GM21423 (cell line): Measurements from ENCODE around the gene TRMT112.

Source experiments
- ATAC-seq: cut with Tn5 transposase; IDR thresholded peaks from one replicate; pipeline ENCODE4 v1.9.1; 2021; ENCODE audit warnings: mild to moderate bottlenecking, moderate library complexity; ENCODE audit not compliant: unreplicated experiment

Gene TRMT112

DNA sequence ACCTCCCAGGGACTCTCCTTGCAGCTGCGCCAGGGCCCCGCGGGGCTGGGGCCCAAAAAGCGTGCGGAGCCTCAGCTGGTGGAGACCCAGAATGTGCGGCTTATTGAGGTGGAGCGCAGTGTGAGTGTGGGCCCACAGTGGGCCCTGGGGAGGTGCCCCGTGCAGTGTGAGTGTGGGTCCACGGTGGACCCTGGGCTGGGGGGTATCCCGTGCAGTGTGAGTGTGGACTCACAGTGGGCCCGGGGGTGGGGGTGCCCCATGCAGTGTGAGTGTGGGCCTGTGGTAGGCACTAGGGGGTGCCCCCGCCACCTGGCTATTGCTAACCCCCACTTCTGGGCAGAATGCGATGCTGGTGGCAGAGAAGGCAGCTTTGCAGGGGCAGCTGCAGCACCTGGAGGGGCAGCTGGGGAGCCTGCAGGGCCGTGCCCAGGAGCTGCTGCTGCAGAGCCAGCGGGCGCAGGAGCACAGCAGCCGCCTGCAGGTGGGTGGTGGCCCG is 33.8 kb upstream of the TRMT112 start:
- ATAC-seq = no peak

DNA sequence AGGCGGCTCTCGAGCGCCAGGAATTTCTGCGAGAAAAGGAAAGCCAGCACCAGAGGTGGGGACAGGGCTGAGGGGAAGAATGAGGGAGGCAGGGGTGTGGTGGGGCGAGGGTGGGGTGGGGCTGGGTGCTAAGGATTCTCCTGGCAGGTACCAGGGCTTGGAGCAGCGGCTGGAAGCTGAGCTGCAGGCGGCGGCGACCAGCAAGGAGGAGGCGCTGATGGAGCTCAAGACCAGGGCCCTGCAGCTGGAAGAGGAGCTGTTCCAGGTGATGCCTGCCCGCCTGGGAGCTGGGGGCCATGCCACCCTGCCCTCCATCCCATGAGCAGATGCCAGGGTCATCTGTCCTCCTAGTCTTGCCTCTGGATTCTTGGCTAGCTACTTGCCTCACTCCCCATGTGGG is 32.0 kb upstream of the TRMT112 start:
- no peak for ATAC-seq

DNA sequence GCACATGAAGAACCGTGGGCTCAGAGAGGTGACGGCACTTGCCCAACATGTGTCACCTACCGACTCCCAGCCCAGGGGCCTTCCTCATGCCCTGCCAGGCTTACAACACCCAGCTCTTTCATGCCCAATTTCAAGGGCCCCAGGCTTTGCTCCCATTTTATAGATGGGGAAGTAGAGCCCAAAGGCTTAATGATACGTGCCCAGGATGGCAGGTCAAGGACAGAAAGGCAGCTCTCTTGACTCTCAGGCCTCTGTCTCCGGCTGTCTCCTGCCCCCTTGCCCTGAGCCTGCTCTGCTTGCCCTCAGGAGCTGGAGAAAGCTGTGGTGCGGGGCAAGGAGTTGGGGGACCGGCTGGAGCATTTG is 31.6 kb upstream of the TRMT112 start:
- no peak for ATAC-seq

DNA sequence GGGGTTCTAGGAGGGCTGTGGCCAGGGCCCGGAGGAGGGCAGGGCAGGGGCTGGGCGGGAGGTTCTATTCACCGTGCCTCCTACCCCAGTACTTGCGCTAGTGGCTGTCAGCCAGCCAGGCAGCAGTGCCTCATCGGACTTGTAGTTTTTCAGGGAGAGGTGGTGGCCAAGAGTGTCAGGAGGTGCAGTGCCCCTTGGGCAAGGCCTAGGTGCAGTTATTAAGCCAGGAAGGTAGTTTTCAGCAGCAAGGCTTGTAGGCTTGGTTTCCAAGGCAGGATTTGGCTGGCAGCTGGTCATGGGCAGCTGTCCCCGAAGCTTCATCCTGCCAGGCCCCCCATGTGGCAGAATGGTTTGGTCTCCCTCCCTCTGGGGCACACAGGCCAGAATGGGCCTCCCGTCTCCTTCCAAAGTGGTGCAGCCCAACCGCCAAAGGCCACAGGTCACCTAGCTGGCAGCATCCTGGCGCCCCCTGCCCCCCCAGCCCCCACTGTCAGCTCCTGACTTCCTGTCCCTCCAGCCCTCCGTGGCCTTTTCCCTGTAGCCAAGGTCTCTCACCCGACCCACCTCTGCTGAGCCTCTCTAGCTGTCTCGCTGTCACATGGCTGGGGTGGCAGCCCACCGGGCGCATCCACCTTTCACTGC is 31.1 kb upstream of the TRMT112 start:
- ATAC-seq = no peak

DNA sequence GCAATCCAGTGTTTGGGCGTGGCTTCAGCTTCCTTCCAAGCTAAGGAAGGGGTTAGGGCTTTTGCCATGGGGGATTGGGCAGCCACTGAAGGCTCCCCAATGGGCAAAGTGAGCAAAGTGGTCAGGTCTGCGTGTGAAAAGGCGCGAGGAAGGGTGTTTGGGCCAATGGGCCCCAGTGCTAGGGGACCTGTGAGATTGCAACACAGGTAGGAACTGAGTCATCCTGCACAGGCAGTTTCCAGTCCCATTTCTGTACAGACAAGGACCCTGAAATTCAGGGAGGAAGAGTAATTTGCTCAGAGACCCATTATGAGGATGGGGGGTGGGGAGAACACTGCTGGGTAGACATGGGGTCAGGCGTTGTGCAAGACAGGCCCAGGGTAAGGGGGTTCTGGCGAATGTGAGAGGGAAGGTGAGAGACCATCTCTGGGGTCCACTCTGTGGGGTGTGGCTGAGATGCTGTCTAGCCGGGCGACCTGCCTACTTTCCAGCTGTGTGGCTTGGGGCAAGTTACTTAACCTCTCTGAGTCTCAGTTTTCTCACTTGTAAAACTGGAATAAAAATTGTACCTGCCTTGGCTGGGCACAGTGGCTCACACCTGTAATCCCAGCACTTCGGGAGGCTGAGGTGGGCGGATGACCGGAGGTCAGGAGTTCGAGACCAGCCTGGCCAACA is 30.0 kb upstream of the TRMT112 start:
- no peak for ATAC-seq

DNA sequence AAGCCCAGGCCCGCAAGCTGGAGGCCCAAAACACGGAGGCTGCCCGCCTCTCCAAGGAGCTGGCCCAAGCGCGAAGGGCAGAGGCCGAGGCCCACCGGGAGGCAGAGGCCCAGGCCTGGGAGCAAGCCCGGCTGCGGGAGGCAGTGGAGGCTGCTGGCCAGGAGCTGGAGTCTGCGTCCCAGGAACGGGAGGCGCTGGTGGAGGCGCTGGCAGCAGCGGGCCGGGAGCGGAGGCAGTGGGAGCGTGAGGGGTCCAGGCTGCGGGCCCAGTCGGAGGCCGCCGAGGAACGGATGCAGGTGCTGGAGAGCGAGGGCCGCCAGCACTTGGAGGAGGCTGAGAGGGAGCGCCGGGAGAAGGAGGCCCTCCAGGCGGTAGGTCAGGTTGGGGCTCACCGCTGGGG is 27.4 kb upstream of the TRMT112 start:
- no peak for ATAC-seq

DNA sequence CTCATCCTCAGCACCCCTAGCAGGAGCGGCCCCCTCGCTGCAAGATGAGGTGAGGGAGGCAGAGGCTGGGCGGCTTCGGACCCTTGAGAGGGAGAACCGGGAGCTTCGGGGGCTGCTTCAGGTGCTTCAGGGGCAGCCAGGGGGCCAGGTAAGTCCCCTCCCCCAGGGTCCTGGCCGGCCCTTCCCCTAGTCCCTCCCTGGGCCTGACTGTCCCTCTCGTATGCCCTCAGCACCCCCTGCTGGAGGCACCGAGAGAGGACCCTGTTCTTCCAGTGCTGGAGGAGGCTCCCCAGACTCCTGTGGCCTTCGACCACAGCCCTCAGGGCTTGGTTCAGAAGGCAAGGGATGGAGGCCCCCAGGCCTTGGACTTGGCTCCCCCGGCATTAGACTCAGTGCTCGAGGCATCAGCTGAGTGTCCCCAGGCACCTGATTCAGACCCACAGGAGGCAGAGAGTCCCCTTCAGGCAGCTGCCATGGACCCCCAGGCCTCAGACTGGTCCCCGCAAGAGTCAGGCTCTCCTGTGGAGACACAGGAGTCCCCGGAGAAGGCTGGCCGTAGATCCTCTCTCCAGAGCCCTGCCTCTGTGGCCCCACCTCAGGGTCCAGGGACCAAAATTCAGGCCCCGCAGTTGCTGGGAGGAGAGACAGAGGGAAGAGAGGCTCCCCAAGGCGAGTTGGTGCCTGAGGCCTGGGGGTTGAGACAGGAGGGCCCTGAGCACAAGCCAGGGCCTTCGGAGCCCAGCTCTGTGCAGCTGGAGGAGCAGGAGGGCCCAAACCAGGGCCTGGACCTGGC is 26.6 kb upstream of the TRMT112 start:
- ATAC-seq = no peak

DNA sequence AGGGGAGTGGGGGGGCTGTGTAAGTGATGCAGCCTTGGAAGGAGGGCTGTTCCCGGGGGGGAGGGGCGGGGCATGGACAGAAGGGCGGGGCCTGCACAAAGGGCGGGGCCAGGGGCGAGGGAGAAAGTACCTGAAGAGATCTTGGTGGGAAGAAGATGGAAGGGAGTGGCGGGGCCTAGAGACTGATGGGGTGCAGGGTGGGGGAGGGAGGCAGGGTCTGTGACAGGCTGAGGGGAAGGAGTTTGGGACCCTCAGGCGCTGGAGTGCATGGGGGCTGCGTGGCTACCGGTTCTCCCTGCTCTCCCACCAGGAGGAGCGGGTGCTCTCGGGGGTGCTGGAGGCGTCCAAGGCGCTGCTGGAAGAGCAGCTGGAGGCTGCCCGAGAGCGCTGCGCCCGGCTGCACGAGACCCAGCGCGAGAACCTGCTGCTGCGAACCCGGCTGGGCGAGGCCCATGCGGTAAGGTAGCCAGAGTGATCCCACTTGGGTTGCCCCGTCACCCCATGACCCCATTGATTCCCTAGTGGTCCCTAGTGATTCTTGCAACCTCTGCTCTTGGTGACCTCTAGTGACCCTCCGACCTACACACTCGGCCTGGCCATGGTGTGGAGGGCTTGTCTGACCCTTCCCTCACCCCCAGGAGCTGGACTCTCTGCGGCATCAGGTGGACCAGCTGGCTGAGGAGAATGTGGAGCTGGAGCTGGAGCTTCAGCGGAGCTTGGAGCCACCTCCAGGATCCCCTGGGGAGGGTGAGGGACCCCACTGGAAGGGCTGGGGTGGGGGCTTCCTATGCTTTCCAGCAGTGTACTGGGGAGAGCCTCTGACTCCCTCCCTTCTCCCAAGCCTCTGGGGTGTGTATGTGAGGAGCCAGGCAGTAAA is 25.7 kb upstream of the TRMT112 start:
- no peak for ATAC-seq

DNA sequence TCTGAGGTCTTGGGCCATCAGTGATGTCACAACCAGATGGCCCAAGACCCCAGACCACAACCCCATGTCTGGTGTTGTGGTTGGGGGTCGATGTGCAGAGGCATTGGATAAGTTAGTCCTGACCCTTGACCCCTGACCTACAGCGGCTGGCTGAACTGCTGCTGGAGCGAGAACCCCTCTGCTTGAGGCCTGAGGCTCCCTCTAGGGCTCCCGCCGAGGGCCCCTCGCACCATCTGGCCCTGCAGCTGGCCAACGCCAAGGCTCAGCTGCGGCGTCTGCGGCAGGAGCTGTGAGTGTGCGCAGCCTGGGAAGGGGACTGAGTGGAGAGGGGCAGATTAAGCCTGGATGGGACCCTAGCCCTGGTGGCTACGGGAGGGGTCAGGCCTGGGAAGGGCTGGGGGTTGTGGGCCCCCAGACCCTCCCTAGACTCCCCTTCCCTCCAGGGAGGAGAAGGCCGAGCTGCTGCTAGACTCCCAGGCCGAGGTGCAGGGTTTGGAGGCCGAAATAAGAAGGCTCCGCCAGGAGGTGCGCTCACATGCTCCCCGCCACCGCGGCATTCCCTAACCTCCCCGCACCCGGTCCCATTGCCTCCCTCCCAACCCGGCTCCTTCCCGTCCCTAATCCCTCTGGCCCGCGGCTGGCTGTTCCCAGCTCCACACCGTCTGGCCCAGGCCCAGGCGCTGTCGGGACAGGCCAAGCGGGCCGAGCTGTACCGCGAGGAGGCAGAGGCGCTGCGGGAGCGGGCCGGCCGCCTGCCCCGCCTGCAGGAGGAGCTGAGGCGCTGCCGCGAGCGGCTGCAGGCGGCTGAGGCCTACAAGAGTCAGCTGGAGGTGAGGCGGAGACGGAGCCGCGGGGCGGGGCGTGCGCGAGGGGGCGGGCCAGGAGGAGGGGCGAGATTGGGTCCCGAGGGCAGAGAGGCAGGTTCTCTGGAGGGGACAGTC is 24.8 kb upstream of the TRMT112 start:
- ATAC-seq = peak; percentile 33

DNA sequence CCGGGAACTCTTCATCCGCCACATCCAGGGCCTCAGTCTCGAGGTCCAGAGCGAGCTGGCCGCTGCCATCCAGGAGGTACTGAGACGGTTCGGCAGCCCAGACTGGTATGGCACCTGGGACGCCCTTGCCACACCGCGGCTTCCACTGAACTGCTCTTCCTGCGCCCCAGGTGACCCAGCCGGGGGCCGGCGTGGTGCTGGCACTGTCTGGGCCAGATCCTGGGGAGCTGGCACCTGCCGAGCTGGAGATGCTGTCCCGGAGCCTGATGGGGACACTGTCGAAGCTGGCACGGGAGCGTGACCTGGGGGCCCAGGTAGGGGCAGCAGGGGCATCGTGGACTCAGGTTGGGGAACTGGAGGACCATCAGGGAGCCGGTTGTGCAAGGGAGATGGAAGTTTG is 24.1 kb upstream of the TRMT112 start:
- no peak for ATAC-seq

DNA sequence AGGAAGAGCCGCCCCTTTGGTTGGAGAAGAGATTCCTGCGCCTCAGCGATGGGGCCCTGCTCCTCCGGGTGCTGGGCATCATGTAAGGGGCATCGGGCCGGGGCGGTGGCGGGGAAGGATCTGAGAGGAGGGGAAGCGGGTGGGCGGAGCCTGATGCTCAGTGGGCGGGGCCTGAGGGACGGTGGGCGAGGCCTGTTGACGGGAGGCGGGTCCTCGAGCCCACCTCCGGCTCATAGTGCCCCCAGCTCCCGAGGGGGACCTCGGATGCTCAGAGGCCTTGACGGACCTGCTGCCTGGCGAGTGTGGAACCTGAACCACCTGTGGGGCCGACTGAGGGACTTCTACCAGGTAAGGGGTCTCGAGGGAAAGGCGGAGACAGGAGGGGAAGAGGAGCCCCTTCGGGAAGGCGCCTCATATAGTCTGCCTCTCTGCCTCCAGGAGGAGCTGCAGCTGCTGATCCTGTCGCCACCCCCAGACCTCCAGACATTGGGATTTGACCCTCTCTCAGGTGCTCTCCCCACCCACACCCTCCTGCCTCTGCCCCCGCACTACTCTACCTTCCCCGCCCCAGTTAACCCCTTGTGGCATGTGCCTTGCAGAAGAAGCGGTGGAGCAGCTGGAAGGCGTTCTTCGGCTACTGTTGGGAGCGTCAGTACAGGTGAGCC is 23.4 kb upstream of the TRMT112 start:
- no peak for ATAC-seq

DNA sequence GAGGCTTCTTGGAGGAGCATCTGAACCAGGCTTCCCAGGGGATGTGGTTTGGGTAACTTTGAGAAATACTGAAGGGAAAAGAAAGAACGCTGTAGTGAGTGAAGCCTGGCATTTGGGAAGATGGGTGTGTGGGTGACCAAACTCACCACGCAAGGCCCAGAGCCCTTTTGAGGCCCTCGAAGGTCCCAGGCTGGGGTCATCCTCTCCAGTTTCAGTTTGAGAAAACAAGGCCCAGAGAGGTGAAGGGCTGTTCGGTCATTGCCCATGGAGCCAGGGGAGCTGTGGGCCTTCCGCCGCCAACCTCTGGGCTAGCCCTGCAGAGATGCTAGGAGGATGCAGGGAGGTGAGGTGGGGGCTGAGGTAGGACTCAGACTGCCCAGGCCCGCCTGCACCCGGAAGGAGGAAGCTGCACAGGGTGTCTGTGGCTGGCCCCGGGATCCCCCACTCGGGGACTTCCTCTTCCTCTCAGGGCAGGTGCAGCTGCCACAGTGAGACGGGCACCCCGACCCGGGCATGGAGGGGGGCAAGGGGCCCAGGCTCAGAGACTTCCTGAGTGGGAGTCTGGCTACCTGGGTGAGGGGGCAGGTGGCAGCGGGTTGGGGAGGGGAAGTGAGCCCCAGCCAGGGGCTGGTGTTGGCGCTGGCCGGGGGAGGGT is 22.5 kb upstream of the TRMT112 start, which contains the start of gene CCDC88B:
Gene CCDC88B (plus strand): TSS at position 451 of the 655 bp plus-strand sequence. CDS start 63 bp downstream, at position 514.
- ATAC-seq = peak; percentile 37

DNA sequence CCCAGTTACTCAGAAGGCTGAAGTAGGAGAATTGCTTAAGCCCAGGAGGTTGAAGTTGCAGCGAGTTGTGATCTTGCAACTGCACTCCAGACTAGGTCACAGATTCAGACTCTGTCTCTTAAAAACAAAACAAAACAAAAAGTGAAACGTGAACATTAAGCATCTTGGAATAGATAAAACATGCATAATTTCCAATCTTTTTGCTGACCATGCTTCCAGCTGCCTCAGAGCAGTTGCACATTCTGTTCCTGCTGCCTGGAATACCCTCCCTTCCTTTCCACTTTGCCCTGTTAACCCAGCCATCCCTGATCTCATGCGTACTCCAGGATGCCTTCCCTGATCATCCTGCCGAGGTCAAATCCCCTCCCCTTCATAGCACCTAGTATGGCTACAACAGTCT is 21.9 kb upstream of the TRMT112 start:
- ATAC-seq = no peak

DNA sequence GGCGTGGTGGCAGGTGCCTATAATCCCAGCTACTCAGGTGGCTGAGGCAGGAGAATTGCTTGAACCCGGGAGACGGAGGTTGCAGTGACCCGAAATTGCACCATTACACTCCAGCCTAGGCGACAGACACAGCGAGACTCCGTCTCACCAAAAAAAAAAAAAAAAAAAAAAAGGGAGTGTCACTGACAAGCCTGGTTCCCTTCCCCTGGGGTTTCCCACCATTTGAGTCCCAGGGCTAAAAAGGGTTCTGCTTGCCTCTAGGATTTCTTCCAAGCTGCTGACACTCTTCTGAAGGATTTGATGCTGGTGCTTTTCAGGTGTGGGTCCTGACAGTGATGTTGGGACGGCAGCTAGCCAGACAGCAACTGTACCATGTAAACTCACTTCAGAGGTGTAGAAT is 21.4 kb upstream of the TRMT112 start:
- ATAC-seq = no peak

DNA sequence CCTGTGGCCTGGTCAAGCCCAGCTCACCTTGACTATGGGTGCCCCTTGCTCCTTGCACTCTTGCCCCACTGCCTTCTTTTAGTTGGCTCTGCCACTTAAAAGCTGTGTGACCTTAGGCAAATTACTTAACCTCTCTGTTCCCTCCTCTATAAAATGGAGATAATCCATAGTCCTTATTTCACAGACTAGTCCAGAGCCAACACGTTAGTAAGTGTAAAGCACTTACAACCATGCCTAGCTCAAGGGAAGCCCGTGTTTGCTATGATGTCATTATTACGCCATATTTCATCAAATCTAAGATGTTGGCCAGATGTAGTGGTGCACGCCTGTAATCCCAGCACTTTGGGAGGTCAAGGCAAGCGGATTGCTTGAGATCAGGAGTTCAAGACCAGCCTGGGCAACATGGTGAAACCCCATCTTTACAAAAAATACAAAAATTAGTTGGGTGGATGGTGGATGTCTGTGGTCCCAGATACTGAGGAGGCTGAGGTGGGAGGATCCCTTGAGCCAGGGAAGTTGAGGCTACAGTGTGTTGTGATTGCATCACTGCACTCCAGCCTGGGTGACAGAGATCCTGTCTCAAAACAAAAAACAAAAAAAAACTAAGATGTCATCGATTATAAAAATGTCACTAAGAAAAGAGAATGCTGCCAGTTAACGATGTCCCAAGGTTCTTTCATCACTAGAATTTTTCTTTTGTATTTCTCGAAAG is 20.3 kb upstream of the TRMT112 start:
- no peak for ATAC-seq

DNA sequence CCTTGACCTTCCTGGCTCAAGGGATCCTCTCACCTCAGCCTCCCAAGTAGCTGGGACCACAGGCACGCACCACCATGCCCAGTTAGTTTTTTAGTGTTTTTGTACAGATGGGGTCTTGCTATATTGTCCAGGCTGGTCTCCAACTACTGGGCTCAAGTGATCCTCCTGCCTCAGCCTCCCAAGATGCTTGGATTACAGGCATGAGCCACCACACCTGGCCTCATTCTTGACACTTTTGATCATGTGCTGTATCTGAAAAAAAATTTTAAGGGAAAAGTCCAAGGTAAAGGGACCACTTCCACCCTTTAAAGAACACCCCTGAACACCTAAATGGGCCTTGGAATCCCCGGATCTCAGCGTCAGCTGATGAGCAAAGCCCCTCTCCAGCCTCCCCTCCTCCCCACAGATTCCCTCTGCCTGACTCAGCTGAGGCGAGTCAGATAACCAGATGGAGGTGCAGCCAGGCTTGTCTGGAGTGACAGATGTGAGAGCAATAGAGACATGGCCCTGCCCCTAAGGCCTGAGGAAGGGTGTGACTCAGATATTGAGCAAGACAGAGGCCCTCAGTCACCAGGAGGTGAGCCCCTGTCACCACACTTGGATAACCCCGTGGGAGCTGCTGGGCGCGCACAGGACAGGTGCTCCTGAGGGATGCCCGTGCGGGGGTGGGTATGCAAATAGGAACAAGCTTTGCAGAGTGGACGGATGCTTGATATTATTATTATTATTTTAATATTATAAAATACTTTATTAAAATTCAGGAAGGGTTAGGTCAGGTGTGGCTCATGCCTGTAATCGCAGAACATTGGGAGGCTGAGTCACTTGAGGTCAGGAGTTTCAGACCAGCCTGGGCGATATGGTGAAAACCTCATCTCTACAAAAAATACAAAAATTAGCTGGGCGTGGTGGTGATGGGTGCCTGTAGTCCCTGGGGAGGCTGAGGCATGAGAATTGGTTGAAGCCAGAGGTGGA is 17.7 kb upstream of the TRMT112 start:
- ATAC-seq = peak; percentile 76

DNA sequence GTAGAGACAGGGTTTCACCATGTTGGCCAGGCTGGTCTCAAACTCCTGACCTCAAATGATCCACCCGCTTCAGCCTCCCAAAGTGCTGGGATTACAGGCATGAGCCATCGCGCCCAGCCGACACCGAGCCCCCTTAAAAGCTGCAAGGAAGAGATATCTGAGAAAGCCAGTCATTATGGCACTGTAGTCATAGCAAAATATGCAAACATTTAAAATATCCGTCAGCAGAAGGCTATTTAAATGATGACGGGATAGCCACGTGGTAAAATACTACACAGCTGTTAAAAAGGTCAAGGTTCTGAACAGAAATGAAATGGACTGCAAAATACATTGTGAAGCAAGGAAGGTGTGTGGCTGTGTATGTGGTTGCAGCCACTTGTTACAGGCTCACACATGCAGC is 16.2 kb upstream of the TRMT112 start:
- ATAC-seq = no peak
